HEK293 (cell line): ENCODE data around the gene PARP3.
"Not testable (repeated sequence)": the region's sequence is repeated elsewhere in the genome, so short reads cannot be mapped to it uniquely, and the experiment has no call there.

Experiments
- CTCF ChIA-PET: fragments of 350-600 bp; formaldehyde crosslinking; extraction: SDS; loops from one replicate; lab custom pipeline; 2021; ENCODE audit warnings: antibody characterized with exemption; lab: Yijun Ruan, JAX
- POLR2A ChIA-PET: fragments of 300-600 bp; formaldehyde crosslinking; extraction: SDS; loops from one replicate; lab custom pipeline; 2020; ENCODE audit warnings: antibody characterized with exemption, inconsistent platforms; lab: Yijun Ruan, JAX
- H3K27ac ChIP-seq: fragments of 200-500 bp; sonication (Bioruptor generic); 2 replicates; pipeline ENCODE4 v1.5.1; 2014; ENCODE audit warnings: low read depth, low read length, control low read depth, inconsistent platforms; ENCODE audit errors: extremely low read depth
- H3K36me3 ChIP-seq, 2 experiments: fragments of 200-500 bp in 1 of 2; sonication (Bioruptor generic) in 1 of 2; 1 replicate in 1 of 2; 2 replicates in 1 of 2; pipeline ENCODE4 v1.5.1; 2014 to 2017; ENCODE audit warnings: inconsistent platforms in 2 of 2, low read length in 2 of 2; ENCODE audit not compliant: control insufficient read depth in 2 of 2, insufficient read depth in 1 of 2
- H3K4me1 ChIP-seq: fragments of 200-500 bp; sonication (Bioruptor generic); 2 replicates; pipeline ENCODE4 v1.5.1; 2014; ENCODE audit warnings: mild to moderate bottlenecking, low read length, inconsistent platforms; ENCODE audit not compliant: control insufficient read depth, insufficient read depth
- H3K4me3 ChIP-seq: 2 replicates; pipeline ENCODE4 v1.5.1; 2011; ENCODE audit warnings: low read depth, mild to moderate bottlenecking, control low read depth, low read length, moderate library complexity
- H3K9me3 ChIP-seq: fragments of 200-500 bp; sonication (Bioruptor generic); 2 replicates; pipeline ENCODE4 v1.5.1; 2014; ENCODE audit warnings: low read depth, low read length, inconsistent platforms; ENCODE audit not compliant: control insufficient read depth, insufficient read depth
- GLIS2 ChIP-seq: fragments of 450-650 bp; formaldehyde crosslinking; IDR thresholded peaks from 2 replicates; pipeline ENCODE4 v1.5.1; 2016; ENCODE audit warnings: missing biosample characterization, missing genetic modification characterization
- KLF16 ChIP-seq: fragments of 450-650 bp; formaldehyde crosslinking; IDR thresholded peaks from 2 replicates; pipeline ENCODE4 v1.5.1; 2017; ENCODE audit warnings: missing biosample characterization, missing genetic modification characterization
- ZBTB6 ChIP-seq: fragments of 450-650 bp; formaldehyde crosslinking; IDR thresholded peaks from 2 replicates; pipeline ENCODE4 v1.5.1; 2017; ENCODE audit warnings: missing biosample characterization, missing genetic modification characterization
- ZNF133 ChIP-seq: fragments of 450-650 bp; formaldehyde crosslinking; IDR thresholded peaks from 2 replicates; pipeline ENCODE4 v1.5.1; 2016; ENCODE audit warnings: missing biosample characterization, missing genetic modification characterization
- ZNF155 ChIP-seq: fragments of 450-650 bp; formaldehyde crosslinking; IDR thresholded peaks from 2 replicates; pipeline ENCODE4 v1.5.1; 2016; ENCODE audit warnings: missing biosample characterization, missing genetic modification characterization
- ZNF2 ChIP-seq: fragments of 450-650 bp; formaldehyde crosslinking; IDR thresholded peaks from 2 replicates; pipeline ENCODE4 v1.5.1; 2016; ENCODE audit warnings: missing biosample characterization, missing genetic modification characterization
- ZNF280C ChIP-seq: fragments of 450-650 bp; formaldehyde crosslinking; IDR thresholded peaks from 2 replicates; pipeline ENCODE4 v1.5.1; 2016; ENCODE audit warnings: missing biosample characterization, missing genetic modification characterization
- ZNF341 ChIP-seq: fragments of 450-650 bp; formaldehyde crosslinking; IDR thresholded peaks from 2 replicates; pipeline ENCODE4; 2016; ENCODE audit warnings: low read depth, missing biosample characterization, missing genetic modification characterization
- ZNF548 ChIP-seq: fragments of 450-650 bp; formaldehyde crosslinking; IDR thresholded peaks from 2 replicates; pipeline ENCODE4 v1.5.1; 2016; ENCODE audit warnings: missing biosample characterization, missing genetic modification characterization
- ZNF626 ChIP-seq: fragments of 450-650 bp; sonication (Bioruptor Pico); formaldehyde crosslinking; IDR thresholded peaks from 2 replicates; pipeline ENCODE4 v1.5.1; 2018; ENCODE audit warnings: missing biosample characterization, missing genetic modification characterization, inconsistent platforms
- ZNF629 ChIP-seq: fragments of 450-650 bp; formaldehyde crosslinking; IDR thresholded peaks from 2 replicates; pipeline ENCODE4 v1.5.1; 2017; ENCODE audit warnings: missing biosample characterization, missing genetic modification characterization
- ZNF843 ChIP-seq: fragments of 450-650 bp; formaldehyde crosslinking; IDR thresholded peaks from 2 replicates; pipeline ENCODE4 v1.5.1; 2016; ENCODE audit warnings: missing biosample characterization, missing genetic modification characterization

The PARP3 gene

GRCh38 chr3:51921081-51921578 lies 21.0 kb upstream of the PARP3 start:
- Histone ChIP-seq H3K27ac (no peak overlapping the region), H3K9me3 (no peaks in the 10 kb centered on the region), H3K4me3 (no peak overlapping the region), H3K4me1 (no peaks in the 10 kb centered on the region), H3K36me3 (no peaks in the 10 kb centered on the region)
- POLR2A ChIA-PET: no interaction called here
- CTCF ChIA-PET: interaction anchor here (0.6 to 0.7 kb wide), 2 partner anchors 40 to 202 kb away, joined by 3 to 4 read pairs; no protein-coding TSS in a partner anchor
- no peak for TF ChIP-seq ZNF629 (tag by site-specific recombination)
- no peak for TF ChIP-seq ZNF2 (tag by site-specific recombination)
- no peak for TF ChIP-seq ZNF341 (tag by site-specific recombination)
- TF ChIP-seq ZNF843 (tag by site-specific recombination): no peak
- no peak for TF ChIP-seq ZNF626

GRCh38 chr3:51927061-51927977 lies 14.8 kb upstream of the PARP3 start:
- Histone ChIP-seq H3K4me3 (no peak overlapping the region), H3K9me3 (no peaks in the 10 kb centered on the region), H3K36me3 (no peaks in the 10 kb centered on the region), H3K27ac (no peak overlapping the region), H3K4me1 (no peaks in the 10 kb centered on the region)
- ChIA-PET POLR2A (interaction anchor here (0.7 kb wide), 1 partner anchor 586 kb away, joined by 6 read pairs; no protein-coding TSS in a partner anchor), CTCF (interaction anchor here (0.7 kb wide), 2 partner anchors 10 to 14 kb away, joined by 3 to 6 read pairs; partner anchors contain the start of gene RRP9)
- no peak for TF ChIP-seq ZNF133
- TF ChIP-seq ZNF155 (tag by site-specific recombination): no peak
- no peak for TF ChIP-seq KLF16 (tag by site-specific recombination)
- TF ChIP-seq ZBTB6 (tag by site-specific recombination): no peak
- TF ChIP-seq GLIS2 (tag by site-specific recombination): no peak

GRCh38 chr3:51928438-51928837 lies 13.7 kb upstream of the PARP3 start:
- peaks cover 0 to 7% of the 10 kb centered on the region in 2 experiments; a peak in 1 of 3 replicates for H3K36me3 ChIP-seq
- CTCF ChIA-PET: no interaction called here
- TF ChIP-seq ZNF280C (tag by site-specific recombination) (no peak), ZNF548 (tag by site-specific recombination) (no peak)
- TF ChIP-seq, all 188 proteins: peak for 0
- POLR2A ChIA-PET: interaction anchor here (0.7 kb wide), 1 partner anchor 226 kb away, joined by 5 read pairs; no protein-coding TSS in a partner anchor
- H3K9me3 ChIP-seq: no peaks in the 10 kb centered on the region
- H3K27ac ChIP-seq: no peak overlapping the region
- H3K4me3 ChIP-seq: no peak overlapping the region
- H3K4me1 ChIP-seq: no peaks in the 10 kb centered on the region

GRCh38 chr3:51928981-51929380 lies 13.2 kb upstream of the PARP3 start:
- H3K4me1 ChIP-seq, CTCF ChIA-PET, H3K27ac ChIP-seq, POLR2A ChIA-PET, H3K4me3 ChIP-seq, H3K9me3 ChIP-seq: not testable (repeated sequence)
- H3K36me3 ChIP-seq: peaks cover 0 to 13% of the 10 kb centered on the region in 2 experiments; a peak in 1 of 3 replicates
